ENCODE measurements around the gene STARD13. TPM values are rescaled to one million over a fixed set of nuclear protein-coding genes. Genes with fewer than 3 reads are reported as not detected.

The STARD13 gene
- total RNA-seq, 6 experiments from 2014 or later, result 7.0 to 16.1 (median 9.8) TPM

DNA sequence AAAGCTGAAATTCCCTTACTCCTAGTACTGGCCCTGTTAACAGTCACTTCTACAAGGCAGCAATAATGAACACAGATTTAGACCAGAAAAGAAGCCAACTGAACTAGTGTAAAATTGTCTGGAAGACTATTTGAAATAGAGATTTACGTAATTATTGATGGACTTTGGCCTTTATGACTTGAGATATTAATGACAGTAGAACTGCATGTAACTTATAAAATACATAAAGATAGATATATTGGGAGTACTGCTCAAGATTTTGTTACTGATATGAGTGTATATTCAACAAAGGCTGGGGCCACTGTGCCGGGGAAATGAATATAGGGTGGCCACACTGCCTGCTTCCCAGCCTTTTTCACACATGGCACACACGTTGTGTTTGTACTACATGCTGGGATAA is 88.8 kb downstream of the STARD13 start:
- 91% methylated on average over 3 of the region's 3 CpGs for WGBS (ENCODE audit: insufficient coverage, low coverage, low lambda C conversion rate, missing lambda C conversion rate)
- no peak for DNase-seq
- Histone ChIP-seq H3K27ac (no peak overlapping the region), H3K4me1 (peaks cover 0 to 10% (median 0%) of the 10 kb centered on the region in 4 donors), H3K27me3 (no peaks in the 10 kb centered on the region), H3K36me3 (no peaks in the 10 kb centered on the region), H3K4me3 (no peak overlapping the region), H3K9me3 (no peaks in the 10 kb centered on the region)
- TF ChIP-seq POLR2A (IDR thresholded peaks at IDR 0.05), result no peak
- TF ChIP-seq, protein P1, sequence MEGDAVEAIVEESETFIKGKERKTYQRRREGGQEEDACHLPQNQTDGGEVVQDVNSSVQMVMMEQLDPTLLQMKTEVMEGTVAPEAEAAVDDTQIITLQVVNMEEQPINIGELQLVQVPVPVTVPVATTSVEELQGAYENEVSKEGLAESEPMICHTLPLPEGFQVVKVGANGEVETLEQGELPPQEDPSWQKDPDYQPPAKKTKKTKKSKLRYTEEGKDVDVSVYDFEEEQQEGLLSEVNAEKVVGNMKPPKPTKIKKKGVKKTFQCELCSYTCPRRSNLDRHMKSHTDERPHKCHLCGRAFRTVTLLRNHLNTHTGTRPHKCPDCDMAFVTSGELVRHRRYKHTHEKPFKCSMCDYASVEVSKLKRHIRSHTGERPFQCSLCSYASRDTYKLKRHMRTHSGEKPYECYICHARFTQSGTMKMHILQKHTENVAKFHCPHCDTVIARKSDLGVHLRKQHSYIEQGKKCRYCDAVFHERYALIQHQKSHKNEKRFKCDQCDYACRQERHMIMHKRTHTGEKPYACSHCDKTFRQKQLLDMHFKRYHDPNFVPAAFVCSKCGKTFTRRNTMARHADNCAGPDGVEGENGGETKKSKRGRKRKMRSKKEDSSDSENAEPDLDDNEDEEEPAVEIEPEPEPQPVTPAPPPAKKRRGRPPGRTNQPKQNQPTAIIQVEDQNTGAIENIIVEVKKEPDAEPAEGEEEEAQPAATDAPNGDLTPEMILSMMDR (IDR thresholded peaks at IDR 0.05), result no peak
- no peak for ATAC-seq
- intact Hi-C loops (cut with DNase I), result no loop called here

DNA sequence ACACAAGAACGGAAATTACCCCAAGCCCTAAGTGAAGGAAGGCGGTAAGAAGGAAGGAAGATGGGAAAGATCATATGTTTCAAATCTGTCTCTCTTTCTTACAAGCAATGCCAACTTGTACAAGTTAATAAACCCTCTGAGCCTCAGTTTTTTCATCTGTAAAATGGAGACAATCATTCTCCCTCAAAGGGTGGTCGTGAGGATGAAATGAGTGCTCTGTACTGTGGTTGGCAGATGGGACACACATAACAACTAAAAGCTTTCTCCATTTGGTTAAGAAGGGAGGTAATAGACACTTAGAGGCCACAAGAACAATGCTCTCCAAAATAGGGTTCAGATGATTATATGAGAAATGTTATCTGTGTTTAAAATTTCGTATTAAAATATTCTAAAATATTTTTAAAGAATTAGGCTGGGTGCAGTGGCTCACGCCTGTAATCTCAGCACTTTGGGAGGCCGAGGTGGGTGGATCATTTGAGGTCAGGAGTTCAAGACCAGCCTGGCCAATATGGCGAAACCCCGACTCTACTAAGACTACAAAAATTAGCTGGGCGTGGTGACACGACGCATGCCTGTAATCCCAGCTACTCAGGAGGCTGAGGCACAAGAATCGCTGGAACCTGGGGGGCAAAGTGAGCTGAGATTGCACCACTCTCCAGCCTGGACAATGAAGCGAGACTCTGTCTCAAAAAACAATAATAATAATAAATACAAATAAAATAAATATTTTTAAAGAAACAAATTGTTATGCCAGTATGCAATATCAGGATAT is 89.7 kb downstream of the STARD13 start:
- DNase-seq, result no peak
- WGBS (ENCODE audit: insufficient coverage, low coverage, low lambda C conversion rate, missing lambda C conversion rate), result 88% methylated on average over 12 of the region's 13 CpGs
- H3K4me3 ChIP-seq, result no peak overlapping the region
- H3K4me1 ChIP-seq, result peaks cover 0 to 10% (median 0%) of the 10 kb centered on the region in 4 donors
- H3K27ac ChIP-seq, result no peak overlapping the region
- no peaks in the 10 kb centered on the region for H3K9me3 ChIP-seq
- no peaks in the 10 kb centered on the region for H3K27me3 ChIP-seq
- no peak for ATAC-seq
- no peak for TF ChIP-seq POLR2A (IDR thresholded peaks at IDR 0.05)
- TF ChIP-seq, protein P1 (IDR thresholded peaks at IDR 0.05), result no peak
- H3K36me3 ChIP-seq, result no peaks in the 10 kb centered on the region
- intact Hi-C loops (cut with DNase I), result no loop called here

DNA sequence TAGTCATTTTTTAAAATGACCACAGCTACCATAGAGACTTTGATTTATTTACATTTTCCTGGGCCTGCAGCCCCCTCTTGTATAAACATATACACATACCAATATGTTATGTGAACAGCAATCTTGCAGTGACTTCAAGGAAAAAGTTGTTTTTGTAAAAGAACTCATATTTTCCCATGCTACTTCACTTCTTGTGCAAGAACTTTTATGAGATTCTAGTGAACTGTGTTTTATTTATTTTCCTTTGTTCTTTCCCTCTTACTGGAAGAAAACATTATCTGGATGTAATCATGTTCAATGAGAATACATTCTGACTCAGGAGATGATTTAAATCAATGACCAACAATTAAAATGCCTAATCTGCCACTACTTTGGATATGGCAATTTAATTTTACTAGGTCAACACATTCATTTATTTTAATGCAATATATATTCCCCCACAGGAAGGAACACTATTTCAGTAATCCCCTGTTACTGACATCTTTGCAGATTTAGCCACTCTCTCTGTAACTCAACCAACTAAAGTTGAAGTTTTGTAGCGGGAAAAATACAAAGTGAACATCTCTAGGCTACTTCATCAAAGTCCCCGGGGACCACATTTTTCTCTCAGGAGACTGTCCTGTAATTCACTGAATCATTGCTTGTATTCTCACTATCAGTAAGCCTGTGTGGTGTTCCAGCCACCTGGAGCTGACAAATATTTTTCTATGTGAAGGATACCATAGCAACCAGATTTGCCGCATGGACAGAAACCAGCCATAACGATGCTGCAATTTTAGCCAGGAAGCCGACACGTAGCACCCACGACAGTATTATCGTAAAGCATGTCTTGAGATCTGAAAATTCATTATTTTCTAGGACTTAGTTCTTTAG is 90.5 kb downstream of the STARD13 start:
- H3K9me3 ChIP-seq, result no peaks in the 10 kb centered on the region
- DNase-seq, result no peak
- no peak overlapping the region for H3K27ac ChIP-seq
- no peaks in the 10 kb centered on the region for H3K27me3 ChIP-seq
- 70% methylated on average over 8 of the region's 8 CpGs for WGBS (ENCODE audit: insufficient coverage, low coverage, low lambda C conversion rate, missing lambda C conversion rate)
- no peak overlapping the region for H3K4me3 ChIP-seq
- no peak for TF ChIP-seq POLR2A (IDR thresholded peaks at IDR 0.05)
- TF ChIP-seq, protein P1 (IDR thresholded peaks at IDR 0.05), result no peak
- no peaks in the 10 kb centered on the region for H3K36me3 ChIP-seq
- ATAC-seq, result peak in 1 of 4 donors; percentile 55
- intact Hi-C loops (cut with DNase I), result no loop called here
- peaks cover 0 to 10% (median 0%) of the 10 kb centered on the region in 4 donors for H3K4me1 ChIP-seq

DNA sequence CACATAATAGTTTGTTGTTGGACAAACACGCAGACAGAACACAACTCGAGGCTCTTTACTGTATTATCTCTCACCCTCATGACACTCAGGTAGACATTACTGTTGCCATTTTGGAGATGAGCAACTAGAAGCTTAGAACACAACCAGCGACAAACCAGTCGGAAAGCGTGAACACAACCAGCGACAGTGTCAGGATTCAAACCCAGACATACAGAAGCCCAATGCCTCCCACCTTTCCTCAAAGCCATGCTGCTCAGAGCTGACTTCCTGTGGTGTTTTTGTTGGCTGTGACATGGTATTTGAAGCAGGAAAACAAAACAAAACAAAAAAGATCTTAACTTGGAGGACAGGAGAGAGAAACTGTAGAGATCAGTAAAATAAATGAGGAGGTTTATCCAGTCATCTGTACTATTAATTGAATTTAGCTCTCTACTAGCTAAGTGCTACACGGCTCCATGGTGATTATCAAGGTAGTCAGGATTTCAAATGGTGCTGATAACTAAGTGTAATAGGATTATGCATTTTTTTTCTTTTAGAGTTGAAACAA is 92.1 kb downstream of the STARD13 start:
- TF ChIP-seq, protein P1 (IDR thresholded peaks at IDR 0.05), result no peak
- no peak for TF ChIP-seq POLR2A (IDR thresholded peaks at IDR 0.05)
- no peaks in the 10 kb centered on the region for H3K27me3 ChIP-seq
- no peak overlapping the region for H3K4me3 ChIP-seq
- H3K9me3 ChIP-seq, result no peaks in the 10 kb centered on the region
- no peaks in the 10 kb centered on the region for H3K36me3 ChIP-seq
- DNase-seq (no peak), ATAC-seq (no peak)
- WGBS (ENCODE audit: insufficient coverage, low coverage, low lambda C conversion rate, missing lambda C conversion rate), result 86% methylated on average over 7 of the region's 7 CpGs
- no peak overlapping the region for H3K27ac ChIP-seq
- no peaks in the 10 kb centered on the region for H3K4me1 ChIP-seq
- intact Hi-C loops (cut with DNase I), result no loop called here

Measured in right lobe of liver (tissue), 6 donors.